IPS DF 19.7 (cell line): Measurements from ENCODE around the gene ZNF407.

Experiments
- DNase-seq: peaks from one replicate; pipeline ENCODE4 v3.0.0-alpha.2; 2013; ENCODE audit warnings: low read depth, low spot score

The ZNF407 gene

GRCh38 chr18:74625157-74625556, 27.5 kb downstream of the ZNF407 start:
- no peak for DNase-seq

GRCh38 chr18:74626049-74626874, 28.6 kb downstream of the ZNF407 start:
- no peak for DNase-seq

GRCh38 chr18:74630804-74631203, 33.1 kb downstream of the ZNF407 start:
- no peak for DNase-seq

GRCh38 chr18:74631212-74631611, 33.5 kb downstream of the ZNF407 start:
- DNase-seq: no peak

- DNase-seq: no peak
Observed at GRCh38 chr18:74631623-74632350, 34.1 kb downstream of the ZNF407 start.

GRCh38 chr18:74632351-74632679, 34.6 kb downstream of the ZNF407 start:
- no peak for DNase-seq

GRCh38 chr18:74632856-74633255, 35.2 kb downstream of the ZNF407 start:
- no peak for DNase-seq

- DNase-seq: no peak
Observed at GRCh38 chr18:74633652-74634352, 36.1 kb downstream of the ZNF407 start.

- DNase-seq: no peak
Observed at GRCh38 chr18:74635224-74635975, 37.7 kb downstream of the ZNF407 start.

- no peak for DNase-seq
Observed at GRCh38 chr18:74637070-74637469, 39.4 kb downstream of the ZNF407 start.

- no peak for DNase-seq
Observed at GRCh38 chr18:74638210-74638609, 40.5 kb downstream of the ZNF407 start.

GRCh38 chr18:74644713-74645112, 47.0 kb downstream of the ZNF407 start:
- DNase-seq: no peak

GRCh38 chr18:74645679-74646078, 48.0 kb downstream of the ZNF407 start:
- DNase-seq: no peak

- DNase-seq: no peak
Observed at GRCh38 chr18:74651327-74652128, 53.9 kb downstream of the ZNF407 start.

GRCh38 chr18:74652392-74652988, 54.8 kb downstream of the ZNF407 start:
- DNase-seq: no peak

GRCh38 chr18:74654638-74655037, 57.0 kb downstream of the ZNF407 start:
- DNase-seq: no peak

GRCh38 chr18:74661008-74661407, 63.3 kb downstream of the ZNF407 start:
- no peak for DNase-seq

GRCh38 chr18:74661691-74662090, 64.0 kb downstream of the ZNF407 start:
- no peak for DNase-seq

GRCh38 chr18:74662622-74663021, 65.0 kb downstream of the ZNF407 start:
- DNase-seq: no peak

- no peak for DNase-seq
Observed at GRCh38 chr18:74665346-74665745, 67.7 kb downstream of the ZNF407 start.

- DNase-seq: no peak
Observed at GRCh38 chr18:74665905-74666304, 68.2 kb downstream of the ZNF407 start.
